ENCODE results near the gene RAD51B. TPM values are rescaled to one million over a fixed set of nuclear protein-coding genes. Genes with fewer than 3 reads are reported as not detected.

RAD51B gene
- polyA plus RNA-seq, 3 donors: 3.6 to 11.6 (median 9.4) TPM

- H3K9me3 Mint-ChIP-seq: peaks cover 0 to 3% (median 0%) of the 10 kb centered on the region in 7 donors
- no peak for TF ChIP-seq CTCF (IDR thresholded peaks at IDR 0.05)
- peaks cover 35% of the 10 kb centered on the region for H3K4me1 Mint-ChIP-seq
- Histone ChIP-seq H3K9me3 (replicated peaks in 1 of 2; ENCODE audit: control insufficient read depth in 1 of 2, insufficient read depth in 1 of 2, low read length in 2 of 2) (no peaks in the 10 kb centered on the region), H2AFZ (ENCODE audit: insufficient read depth, low read depth, low read length, poor library complexity, severe bottlenecking) (no peak overlapping the region), H3K4me2 (replicated peaks; ENCODE audit: extremely low read depth, low read length, poor library complexity, severe bottlenecking) (no peak overlapping the region), H3K27me3 (ENCODE audit: control insufficient read depth in 2 of 2, insufficient read depth in 2 of 2, low read length in 2 of 2) (no peaks in the 10 kb centered on the region), H3K4me3 (replicated peaks in 1 of 3; ENCODE audit: low read depth in 2 of 3, low read length in 3 of 3) (no peak overlapping the region), H3K79me2 (ENCODE audit: insufficient read depth, low read length) (no peaks in the 10 kb centered on the region), H3K36me3 (replicated peaks in 1 of 2; ENCODE audit: control insufficient read depth in 1 of 2, insufficient read depth in 2 of 2, low read length in 2 of 2) (no peaks in the 10 kb centered on the region), H3K4me1 (ENCODE audit: control insufficient read depth in 1 of 2, insufficient read depth in 2 of 2, low read length in 2 of 2) (peaks cover 16 to 23% of the 10 kb centered on the region in 2 donors), H3K27ac (ENCODE audit: low read depth in 1 of 2, low read length in 2 of 2) (no peak overlapping the region), H4K20me1 (ENCODE audit: insufficient read depth, low read length) (no peaks in the 10 kb centered on the region), H3K9ac (ENCODE audit: insufficient read depth, low read length, poor library complexity, severe bottlenecking) (no peak overlapping the region)
- peaks cover 1 to 8% (median 3%) of the 10 kb centered on the region in 3 donors for H3K27me3 Mint-ChIP-seq (ENCODE audit: low read depth in 3 of 3)
- H3K36me3 Mint-ChIP-seq: peaks cover 0 to 2% of the 10 kb centered on the region in 2 donors
- 83% methylated on average over 2 of the region's 4 CpGs for WGBS (ENCODE audit: insufficient coverage)
- H3K27ac Mint-ChIP-seq: no peak overlapping the region
- intact Hi-C loops (cut with micrococcal nuclease): no loop called here
- no peak for DNase-seq
- H3K4me3 Mint-ChIP-seq: no peak overlapping the region
Observed at GRCh38 chr14:68556253-68556652, 736.7 kb downstream of the RAD51B start.

GRCh38 chr14:68557648-68558047 is 738.1 kb downstream of the RAD51B start:
- no peaks in the 10 kb centered on the region for H3K9me3 ChIP-seq (replicated peaks in 1 of 2; ENCODE audit: control insufficient read depth in 1 of 2, insufficient read depth in 1 of 2, low read length in 2 of 2)
- no peak for TF ChIP-seq CTCF (IDR thresholded peaks at IDR 0.05)
- Mint-ChIP-seq H3K4me3 (no peak overlapping the region), H3K36me3 (peaks cover 0 to 2% of the 10 kb centered on the region in 2 donors), H3K9me3 (peaks cover 0 to 3% (median 0%) of the 10 kb centered on the region in 7 donors), H3K27me3 (ENCODE audit: low read depth in 3 of 3) (peaks cover 0 to 8% (median 5%) of the 10 kb centered on the region in 3 donors), H3K27ac (peak overlapping the region in 2 of 7 donors; percentile 23 to 31), H3K4me1 (peaks cover 26% of the 10 kb centered on the region)
- H3K36me3 ChIP-seq (replicated peaks in 1 of 2; ENCODE audit: control insufficient read depth in 1 of 2, insufficient read depth in 2 of 2, low read length in 2 of 2): no peaks in the 10 kb centered on the region
- H4K20me1 ChIP-seq (ENCODE audit: insufficient read depth, low read length): no peaks in the 10 kb centered on the region
- H3K79me2 ChIP-seq (ENCODE audit: insufficient read depth, low read length): no peaks in the 10 kb centered on the region
- no peak for DNase-seq
- H3K4me2 ChIP-seq (replicated peaks; ENCODE audit: extremely low read depth, low read length, poor library complexity, severe bottlenecking): no peak overlapping the region
- H3K4me1 ChIP-seq (ENCODE audit: control insufficient read depth in 1 of 2, insufficient read depth in 2 of 2, low read length in 2 of 2): peaks cover 6 to 9% of the 10 kb centered on the region in 2 donors
- no peaks in the 10 kb centered on the region for H3K27me3 ChIP-seq (ENCODE audit: control insufficient read depth in 2 of 2, insufficient read depth in 2 of 2, low read length in 2 of 2)
- WGBS (ENCODE audit: insufficient coverage): no CpG with 5 or more reads among the region's 2 CpGs
- H2AFZ ChIP-seq (ENCODE audit: insufficient read depth, low read depth, low read length, poor library complexity, severe bottlenecking): no peak overlapping the region
- H3K9ac ChIP-seq (ENCODE audit: insufficient read depth, low read length, poor library complexity, severe bottlenecking): no peak overlapping the region
- H3K27ac ChIP-seq (ENCODE audit: low read depth in 1 of 2, low read length in 2 of 2): no peak overlapping the region
- intact Hi-C loops (cut with micrococcal nuclease): no loop called here
- no peak overlapping the region for H3K4me3 ChIP-seq (replicated peaks in 1 of 3; ENCODE audit: low read depth in 2 of 3, low read length in 3 of 3)
